8988T (cell line): ENCODE measurements around the gene NKX6-1.

Experiments
- DNase-seq: peaks from one replicate; pipeline ENCODE4 v3.0.0; 2011

NKX6-1 gene

DNA sequence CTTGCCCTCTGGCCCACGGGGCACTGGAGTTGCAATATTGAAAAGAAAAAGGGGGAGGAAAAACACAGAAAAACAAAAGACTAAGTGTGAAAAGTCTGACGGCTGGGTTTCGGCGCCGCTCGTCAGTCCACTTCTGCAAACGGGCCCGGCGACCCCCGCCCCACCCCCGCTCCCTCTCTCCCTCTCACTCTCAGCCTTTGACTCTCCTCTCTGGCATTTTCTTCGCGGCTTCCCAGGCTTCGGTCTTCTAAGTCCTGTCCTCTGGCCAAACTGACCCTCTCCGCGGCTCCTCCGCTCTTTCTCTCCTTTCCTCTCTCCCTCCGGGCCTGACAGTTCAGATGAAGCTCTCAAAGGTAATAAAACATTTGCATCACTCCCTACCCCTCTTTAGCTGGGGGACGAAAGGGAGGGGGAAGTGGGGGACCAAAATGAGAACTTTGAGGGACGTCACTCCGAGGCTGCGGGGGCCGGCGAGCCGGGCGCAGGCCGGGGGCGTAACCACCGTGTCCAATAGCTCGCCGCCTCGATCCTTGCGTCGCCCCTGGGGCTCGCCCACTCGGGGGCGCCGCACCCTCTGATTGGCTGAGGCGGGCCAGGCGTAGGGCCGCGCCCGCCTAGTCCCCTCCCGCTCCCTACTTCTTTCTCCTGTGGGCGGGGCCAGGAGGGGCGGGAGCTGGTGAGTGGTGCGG, at the start of gene NKX6-1:
NKX6-1 (minus strand) TSS at position 358 of the 689 bp plus-strand sequence. CDS start 1,064 bp downstream, outside the sequence.
- DNase-seq = no peak

DNA sequence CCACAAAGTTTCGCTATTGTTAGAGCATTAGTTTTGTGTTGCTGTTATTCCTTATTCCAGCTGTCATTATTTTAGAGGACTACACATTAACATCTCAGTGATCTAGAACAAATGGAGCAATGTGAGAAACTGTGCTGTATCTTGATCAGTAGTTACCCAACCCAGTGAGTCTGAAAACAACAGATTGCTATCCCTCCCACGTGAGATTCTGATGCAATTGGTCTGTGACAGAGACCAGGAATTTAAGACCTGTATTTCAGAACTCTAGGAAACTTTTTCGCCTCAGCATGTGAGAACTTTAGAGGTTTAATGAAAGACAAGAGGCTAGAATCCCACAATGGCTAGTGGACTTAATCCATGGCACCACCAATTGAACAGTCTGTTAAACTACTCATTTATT, 48.1 kb upstream of the NKX6-1 start:
- DNase-seq = no peak

DNA sequence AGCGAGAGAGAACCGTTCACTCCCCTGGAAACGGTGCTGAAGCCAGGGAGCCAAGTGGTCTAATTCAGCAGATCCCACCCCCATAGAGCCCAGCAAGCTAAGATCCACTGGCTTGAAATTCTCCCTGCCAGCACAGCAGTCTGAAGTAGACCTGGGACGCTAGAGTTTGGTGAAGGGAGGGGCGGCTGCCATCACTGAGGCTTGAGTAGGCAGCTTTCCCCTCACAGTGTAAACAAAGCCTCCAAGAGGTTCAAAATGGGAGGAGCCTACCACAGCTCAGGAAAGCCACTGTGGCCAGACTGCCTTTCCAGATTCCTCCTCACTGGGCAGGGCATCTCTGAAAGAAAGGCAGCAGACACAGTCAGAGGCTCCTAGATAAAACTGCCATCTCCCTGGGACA, 46.0 kb upstream of the NKX6-1 start:
- DNase-seq = no peak

DNA sequence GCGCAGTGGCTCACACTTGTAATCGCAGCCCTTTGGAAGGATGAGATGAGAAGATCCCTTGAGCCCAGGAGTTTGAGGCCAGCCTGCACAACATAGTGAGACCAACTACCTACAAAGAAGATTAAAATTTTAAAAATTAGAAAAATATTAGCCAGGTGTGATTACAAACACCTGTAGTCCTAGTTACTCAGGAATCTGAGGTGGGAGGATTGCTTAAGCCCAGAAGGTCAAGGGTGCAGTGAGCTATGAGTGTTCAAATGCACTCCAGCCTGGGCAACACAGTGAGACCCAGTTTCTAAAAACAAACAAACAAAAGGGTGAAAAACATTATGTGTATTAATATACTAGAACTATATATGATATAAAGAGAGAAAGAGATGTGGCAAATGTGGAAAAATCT, 36.8 kb upstream of the NKX6-1 start:
- no peak for DNase-seq

DNA sequence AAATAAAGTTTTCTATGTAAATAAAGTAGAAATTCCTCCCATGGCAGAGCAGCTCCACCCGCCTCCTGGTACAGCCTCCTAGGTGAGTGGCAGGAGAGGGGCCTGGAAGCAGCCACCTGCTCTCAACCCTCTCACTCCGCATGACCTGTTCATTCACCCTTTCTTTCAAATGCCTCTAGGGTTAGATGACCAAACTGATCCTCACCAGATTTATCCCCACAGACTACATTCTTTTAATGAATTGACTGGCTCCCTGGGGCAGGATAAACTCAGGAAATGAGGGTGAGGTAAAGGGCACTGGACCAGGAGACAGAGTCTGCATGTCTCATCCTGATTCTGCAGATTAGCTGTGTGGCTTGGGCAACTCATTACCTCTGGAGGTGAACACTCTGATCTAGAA, 32.6 kb upstream of the NKX6-1 start:
- DNase-seq = no peak

DNA sequence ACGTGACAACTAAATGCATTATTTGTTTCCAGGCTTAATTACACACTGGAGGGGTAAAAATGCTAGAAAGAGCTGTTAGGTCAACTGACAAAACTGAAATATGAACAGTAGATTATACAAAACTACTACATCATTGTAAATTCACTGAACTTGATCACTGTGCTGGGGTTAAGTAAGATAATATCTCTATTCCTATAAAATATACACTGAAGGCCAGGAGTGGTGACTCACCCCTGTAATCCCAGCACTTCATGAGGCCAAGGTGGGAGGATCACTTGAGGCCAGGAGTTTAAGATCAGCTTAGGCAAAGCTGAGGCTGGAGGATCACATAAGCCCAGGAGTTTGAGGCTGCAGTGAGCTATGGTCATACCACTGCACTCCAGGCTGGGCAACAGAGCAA, 31.8 kb upstream of the NKX6-1 start:
- DNase-seq = no peak

DNA sequence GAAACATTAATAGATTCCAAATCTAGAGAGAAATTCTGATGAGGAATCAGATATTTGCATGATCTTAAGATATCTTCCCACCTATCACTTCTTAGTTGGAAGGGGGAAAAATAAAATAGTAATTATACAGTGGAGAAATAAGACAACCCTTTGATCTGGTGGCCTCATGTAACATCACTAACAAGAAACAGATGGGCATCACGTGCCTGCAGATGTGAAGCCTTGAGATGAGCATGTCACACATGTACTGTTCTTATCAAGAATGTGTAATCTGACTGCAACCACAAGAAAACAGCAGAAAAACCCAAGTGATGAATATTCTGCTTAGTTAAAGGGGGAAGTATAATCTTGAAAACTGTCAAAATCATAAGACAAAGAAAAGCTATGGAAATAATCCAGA, 31.4 kb upstream of the NKX6-1 start:
- no peak for DNase-seq

DNA sequence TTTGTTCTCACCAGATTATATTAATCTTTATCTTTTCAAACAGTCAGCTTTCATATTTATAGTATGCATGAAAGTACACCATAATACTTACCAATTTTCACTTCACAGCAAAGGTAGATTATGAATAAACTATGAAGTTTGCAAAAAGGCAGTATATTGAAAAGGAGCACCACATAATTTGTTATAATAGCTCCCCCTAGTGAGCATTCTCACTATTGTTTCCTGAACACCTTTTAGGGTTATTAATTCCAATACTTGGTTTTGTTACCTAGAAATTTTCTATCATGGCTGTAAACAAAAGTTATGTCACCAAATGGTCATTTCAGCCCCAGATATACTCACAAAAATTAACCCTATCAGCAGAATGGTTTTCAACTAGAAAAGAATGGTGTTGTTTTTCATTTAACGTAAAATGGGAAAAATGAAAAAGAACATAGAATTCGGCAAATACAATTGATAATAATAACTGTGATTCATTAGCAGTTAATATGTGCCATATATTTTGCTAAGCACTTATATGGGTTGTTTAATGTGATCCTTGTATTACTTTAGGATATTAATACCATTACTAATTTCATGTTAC, 30.2 kb upstream of the NKX6-1 start:
- no peak for DNase-seq

DNA sequence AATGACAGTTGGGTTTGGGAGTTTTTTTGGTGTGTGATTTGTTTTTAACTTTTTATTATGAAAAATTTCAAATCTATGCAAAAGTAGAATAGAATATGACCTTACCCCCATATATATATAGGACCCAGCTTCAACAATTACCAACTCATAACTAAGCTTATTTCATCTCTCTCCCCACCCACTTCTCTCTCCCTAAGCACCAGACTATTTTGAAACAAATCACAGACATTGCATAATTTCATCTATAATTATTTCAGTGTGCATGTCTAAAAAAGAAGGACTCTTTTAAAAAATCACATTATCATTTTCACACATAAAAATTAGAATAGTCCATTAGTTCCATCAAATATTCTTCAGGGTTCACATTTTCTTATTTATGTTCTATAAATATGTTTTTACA, 28.3 kb upstream of the NKX6-1 start:
- no peak for DNase-seq

DNA sequence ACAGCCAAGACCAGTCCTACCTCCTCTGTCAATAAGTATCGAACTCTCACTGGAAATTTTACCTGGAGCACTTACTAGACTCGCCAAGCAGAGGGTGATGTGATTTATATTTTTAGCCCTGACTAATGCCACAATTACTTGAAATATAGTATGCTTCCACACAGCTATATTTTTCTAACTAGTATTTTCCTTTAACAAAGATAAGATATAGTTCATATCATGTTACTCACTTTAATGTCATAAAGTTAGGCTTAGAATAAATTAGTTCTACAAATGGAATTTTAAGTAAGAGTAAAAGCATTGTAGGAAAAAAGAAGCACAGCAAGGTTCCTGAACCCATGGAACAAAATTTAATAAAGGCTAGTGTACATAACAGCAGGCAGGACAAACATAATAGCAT, 16.0 kb upstream of the NKX6-1 start:
- no peak for DNase-seq

DNA sequence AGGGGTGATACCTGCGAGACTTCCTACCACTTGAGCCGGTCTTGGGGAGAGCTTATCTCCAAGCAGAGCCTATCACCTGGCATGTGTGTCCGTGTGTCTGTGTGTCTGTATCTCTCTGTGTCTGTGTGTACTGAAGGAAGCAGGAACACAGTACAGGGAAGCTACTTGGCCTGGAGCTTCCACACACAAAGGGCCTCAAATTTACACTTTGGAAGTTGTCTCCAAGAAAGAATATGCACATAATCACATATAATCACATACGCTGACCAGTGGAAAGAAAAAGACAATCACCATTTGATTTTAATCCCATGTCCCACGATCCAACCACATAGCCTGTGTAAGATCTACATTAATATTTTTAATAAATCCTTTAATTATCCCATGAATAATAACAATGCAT, 13.2 kb upstream of the NKX6-1 start:
- no peak for DNase-seq

DNA sequence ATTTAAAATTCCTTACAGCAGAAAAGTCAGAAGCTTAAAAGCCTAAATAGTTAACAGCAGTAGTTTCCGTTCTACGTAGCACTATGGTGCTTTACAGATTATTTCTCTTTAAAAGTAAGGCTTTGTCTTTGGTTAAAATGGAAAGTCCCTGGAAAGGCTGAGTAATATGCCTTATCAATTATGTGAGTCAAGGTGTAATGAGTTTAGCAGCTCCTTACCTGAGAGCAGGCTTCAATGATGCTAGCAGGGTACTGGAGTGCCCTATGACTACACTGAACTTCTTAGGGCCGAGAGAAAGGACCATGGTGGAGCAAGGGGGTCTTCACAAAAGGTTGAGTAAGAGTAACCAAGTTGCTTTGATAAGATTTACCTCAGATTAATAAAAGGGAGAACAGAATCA, 12.6 kb upstream of the NKX6-1 start:
- DNase-seq = no peak

DNA sequence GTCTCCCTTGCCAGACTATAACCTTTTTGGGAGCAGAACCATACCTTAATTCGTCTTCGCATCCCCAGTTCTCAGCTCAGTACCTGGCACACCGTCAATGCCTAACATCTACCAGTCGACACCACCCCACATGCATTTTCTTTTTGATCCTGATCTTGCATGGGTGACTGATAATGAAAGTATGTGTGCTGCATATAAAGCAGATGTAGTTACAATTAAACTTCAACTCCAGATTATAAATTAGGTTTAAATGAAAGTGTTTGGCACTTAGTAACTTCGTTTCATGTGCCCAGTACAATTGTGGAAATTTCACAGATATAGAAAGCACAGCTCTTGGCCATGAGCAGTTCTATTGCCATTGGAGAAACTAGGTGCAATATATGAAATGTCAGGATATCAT, 8.8 kb upstream of the NKX6-1 start:
- DNase-seq = no peak

DNA sequence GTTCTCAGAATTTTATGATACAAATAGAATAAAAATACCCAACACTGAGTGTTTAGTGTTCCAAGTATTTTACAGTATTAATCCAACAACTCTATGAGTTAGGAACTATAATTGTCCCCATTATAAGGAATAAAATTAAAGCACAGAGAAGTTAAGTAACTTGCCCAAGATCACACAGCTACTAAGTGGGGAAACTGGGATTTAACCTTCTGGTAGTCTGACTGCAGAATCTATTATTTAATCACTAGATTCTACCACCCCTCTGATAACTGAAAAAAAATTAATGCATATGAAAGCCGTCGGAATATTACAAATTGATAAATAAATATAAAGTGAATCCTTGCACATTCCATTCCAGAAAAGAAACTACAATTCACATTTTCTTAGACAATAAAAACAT, 5.7 kb upstream of the NKX6-1 start:
- DNase-seq = no peak

DNA sequence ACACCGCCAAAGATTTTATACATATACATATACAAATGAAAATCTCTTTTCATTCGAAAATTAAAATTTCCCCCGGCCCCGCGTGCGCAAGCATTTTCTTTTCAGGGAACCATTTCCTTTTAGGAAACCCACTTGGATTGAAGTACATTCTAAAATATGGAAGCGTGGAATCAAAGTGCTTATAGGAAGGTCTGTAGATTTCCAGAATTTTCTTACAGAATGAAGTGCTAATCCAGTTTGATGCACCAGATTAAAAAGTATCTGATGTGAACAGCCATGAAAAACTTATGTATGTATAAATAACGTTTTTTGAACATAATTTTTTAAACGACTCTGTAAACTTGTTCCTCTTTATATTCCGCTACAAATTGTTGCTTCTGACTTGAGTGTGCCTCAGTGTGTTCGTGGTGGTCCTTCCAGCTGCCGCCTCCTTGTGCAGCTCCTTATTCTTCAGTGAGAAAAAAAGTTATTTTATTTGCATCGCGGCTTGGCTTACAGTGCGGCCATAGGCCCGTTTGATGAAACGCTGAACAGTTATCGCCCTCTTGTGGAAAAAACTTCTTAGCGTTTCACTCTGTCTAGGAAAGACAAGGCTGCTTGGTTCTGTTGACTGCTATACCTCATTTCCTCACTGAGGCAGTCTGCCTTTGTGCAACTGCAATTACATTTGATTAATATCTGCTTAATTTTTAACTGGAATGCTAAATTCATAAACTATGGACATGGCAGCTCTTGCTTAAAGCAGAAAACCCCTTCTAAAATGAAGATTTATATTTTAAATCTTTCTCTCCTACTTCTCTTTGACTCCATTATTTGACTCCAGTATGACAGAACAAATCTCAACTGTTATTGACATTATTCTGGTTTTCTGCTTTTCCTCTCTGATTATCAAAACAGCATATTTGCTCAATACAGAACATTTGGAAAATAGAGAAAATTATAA, 4.7 kb upstream of the NKX6-1 start:
- no peak for DNase-seq

DNA sequence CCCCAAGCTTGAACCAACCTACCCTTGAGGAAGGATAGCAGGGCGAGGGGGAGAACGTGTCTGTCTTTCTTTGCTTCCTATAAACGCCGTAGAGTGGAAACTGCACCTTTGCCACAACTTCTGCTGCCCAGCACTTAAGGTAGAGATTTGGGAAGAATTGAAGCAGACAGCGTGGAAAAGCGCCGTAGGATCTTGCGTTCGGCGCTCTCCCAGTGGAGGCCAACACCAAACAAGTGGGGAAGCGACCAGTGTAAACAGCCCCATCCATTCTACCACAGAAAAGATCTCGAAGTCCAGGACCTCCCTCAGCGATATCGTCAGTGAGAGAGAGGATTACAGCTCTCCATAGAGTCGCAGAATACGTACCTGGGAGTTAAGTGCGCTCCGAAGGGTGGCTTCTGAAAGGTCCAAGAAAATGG, 3.9 kb upstream of the NKX6-1 start:
- no peak for DNase-seq

DNA sequence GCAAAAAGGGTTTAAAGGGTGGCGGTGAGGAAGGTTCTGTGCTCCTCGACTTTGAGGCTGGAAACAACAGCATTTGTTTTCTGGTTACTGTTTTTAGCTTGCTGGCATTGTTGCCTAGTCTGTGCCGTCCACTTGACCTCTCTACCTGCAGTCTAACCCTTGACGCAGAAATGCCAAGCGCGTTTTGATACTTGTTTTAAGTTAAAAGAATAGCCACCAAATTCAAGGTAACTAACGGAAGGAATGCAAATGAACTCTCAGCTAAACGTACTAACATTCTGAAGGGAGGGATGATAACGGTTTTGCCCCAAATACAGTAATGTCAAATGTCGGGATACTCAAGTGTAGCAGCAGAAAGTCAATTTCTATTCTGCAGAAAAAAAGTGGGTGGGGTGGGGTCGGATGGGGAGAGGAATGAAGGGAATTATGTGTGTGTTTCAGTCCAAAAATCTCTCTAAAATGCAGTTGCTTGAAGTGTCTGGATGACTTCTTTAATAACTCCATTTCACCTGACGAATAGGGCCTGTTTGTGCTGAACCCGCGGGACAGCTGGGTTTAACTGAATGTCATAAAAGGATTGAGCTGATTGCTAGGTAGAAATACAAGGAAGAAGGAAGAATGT, 3.4 kb upstream of the NKX6-1 start:
- DNase-seq = no peak

DNA sequence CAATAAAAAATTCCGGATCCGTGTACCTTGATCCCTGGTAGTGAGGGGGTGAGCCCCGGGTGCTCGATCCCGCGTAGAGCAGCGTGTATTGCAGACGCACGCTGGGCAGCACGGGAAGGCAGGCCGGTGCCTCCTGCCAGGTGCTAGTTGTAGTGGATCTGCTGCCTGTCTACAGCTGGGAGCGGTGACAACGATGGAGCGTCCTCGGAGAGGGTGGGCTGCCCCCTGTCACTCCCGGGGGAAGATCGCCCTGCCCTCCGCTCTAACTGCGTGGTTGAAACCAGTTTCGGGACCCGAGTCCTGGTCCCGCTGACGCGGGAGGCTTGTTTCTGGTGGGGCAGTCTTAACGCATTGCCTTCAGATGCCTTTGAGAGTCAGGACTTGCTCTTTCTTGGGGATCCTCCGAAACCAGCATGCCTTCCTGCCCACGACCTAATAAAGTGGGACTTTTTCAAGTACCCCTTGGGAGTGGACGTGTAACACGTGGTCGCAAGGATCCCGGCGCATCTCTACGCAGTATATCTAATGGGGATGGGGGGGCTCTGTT, 2.7 kb upstream of the NKX6-1 start:
- DNase-seq = no peak

DNA sequence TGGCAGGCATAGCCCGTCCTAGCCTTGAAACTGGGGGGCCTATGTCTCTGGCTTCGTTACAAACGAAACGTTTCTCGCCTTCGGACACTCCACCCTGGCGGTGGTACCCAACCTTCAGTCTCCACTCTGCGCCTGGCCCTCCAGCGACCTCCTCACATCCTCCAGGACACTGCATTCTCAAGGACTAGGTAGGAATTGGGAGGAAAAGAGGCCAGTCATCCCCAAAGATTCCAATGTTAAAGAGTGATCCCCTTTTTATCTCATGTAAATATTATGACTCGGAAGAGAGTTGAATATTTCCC, 2.1 kb upstream of the NKX6-1 start:
- DNase-seq = no peak

DNA sequence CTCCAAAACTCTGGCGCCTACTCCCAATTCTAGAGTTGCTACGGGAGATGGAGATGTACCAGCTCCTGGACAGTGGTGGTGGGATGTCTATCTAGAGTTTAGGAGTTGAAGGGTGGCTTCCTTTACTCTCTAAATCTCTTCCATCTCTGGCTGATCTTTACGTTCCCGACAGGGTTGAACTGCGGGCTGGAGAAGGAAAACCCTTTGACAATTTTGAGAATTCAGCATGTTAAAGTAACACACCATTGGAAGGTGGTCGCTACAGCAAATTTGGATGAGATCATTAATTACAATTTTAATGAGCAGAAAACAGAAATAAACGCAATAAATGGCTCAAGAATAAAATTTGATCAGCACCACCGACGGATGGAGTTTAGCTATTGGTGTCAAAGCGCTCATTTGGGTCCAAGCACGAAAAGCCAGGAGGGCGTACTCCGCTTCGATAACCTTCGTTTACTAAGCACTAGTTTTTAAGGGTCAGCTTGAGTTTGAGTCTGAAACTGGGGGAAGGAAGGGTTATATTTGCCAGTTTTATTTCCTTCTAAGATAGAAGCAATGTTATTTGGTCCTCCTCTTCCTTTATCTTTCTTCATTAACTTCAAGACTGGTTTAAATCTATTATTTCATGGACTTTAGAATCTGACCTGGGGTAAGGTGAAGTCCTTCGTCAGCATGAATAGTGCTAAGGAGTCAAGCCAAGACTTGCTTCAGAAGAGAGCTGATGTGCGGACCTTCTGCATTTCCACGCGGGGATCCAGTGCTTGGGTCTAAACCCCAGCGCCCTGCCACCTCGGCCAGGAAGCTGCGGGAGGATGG, 1.5 kb upstream of the NKX6-1 start:
- no peak for DNase-seq

DNA sequence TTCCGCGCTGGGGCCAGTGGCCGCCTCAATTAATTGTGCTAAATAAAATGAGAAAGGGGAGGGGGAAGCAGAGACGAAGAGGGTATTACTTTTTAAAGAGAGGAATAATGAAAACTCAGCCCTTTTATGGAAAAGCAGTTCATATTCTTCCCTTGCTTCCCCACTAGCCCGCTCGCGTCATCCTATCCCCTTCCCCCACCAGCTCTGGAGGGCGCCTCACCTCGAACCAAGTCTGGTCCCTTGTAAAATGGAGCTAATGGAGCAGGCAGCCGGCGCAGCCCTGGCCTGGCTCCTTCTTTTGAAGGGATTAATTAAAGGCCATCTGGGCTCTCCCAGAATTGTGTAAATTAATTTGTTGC, 511 bp upstream of the NKX6-1 start:
- DNase-seq = no peak

DNA sequence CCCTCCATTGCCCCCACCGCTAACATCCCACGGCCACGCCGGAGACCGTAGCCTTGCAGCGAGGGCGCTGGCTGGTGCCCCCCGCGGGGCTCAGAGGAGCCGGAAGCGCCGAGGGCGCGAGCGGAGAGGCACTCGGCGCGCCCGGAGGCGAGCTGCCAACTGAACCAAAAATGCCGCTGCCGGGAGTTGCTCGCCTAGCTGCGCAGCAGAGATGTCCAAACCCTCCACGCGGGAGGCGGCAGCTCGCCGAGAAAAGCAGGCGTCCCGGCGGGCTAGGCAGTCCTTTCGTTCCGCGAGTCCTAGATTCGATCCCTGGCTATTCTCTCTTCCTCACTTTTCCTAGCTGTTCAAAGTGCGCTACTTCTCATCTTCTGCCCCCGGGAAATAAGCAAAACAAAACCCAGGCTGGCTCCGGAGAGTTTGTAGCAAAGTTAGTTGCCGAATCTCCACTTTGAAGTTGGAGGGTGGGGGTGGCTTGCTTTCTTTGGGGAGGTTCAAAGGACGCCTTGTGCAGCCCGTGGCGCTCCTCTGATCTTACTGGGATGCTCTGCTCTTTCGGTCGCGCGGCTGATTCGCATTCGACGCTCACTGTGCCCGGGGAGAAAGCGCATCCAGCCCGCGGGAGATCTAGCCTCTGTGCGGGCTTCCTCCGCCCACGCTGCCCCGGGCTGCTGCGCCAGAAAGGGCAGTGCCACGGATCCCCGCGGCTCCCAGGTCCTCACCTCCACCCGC, 723 bp downstream of the NKX6-1 start:
- peak; percentile 49 for DNase-seq
